Stimulated activated CD4-positive, alpha-beta T cell treated with anti-CD3 and anti-CD28 coated beads, Interleukin-12 subunit alpha, Interleukin-12 subunit beta, amount 100 ng/mL, for 4 hours (primary cell): ENCODE measurements around the gene BMPER.

Experiments used
- DNase-seq: peaks from one replicate; pipeline ENCODE4 v3.0.0-alpha.2; 2020

Gene BMPER

GRCh38 chr7:33973231-33974015 is 68.1 kb downstream of the BMPER start:
- DNase-seq, result no peak

- no peak for DNase-seq
These were observed 74.0 kb downstream of the BMPER start for GRCh38 chr7:33979300-33979806.

- DNase-seq, result no peak
These were observed 74.5 kb downstream of the BMPER start for GRCh38 chr7:33979807-33980355.

GRCh38 chr7:33981226-33981625 is 75.9 kb downstream of the BMPER start:
- DNase-seq, result no peak

GRCh38 chr7:33981671-33982424 is 76.5 kb downstream of the BMPER start:
- DNase-seq, result no peak

- DNase-seq, result no peak
These were observed 77.1 kb downstream of the BMPER start for GRCh38 chr7:33982425-33982786.

GRCh38 chr7:33986451-33986850 is 81.1 kb downstream of the BMPER start:
- DNase-seq, result no peak

- DNase-seq, result no peak
These were observed 81.9 kb downstream of the BMPER start for GRCh38 chr7:33986951-33987947.

GRCh38 chr7:33996899-33997298 is 91.6 kb downstream of the BMPER start:
- DNase-seq, result no peak

GRCh38 chr7:33998476-33998875 is 93.1 kb downstream of the BMPER start:
- no peak for DNase-seq

GRCh38 chr7:34011017-34011695 is 105.8 kb downstream of the BMPER start:
- no peak for DNase-seq

GRCh38 chr7:34011696-34012095 is 106.4 kb downstream of the BMPER start:
- DNase-seq, result no peak

- no peak for DNase-seq
These were observed 108.1 kb downstream of the BMPER start for GRCh38 chr7:34013421-34013820.

- no peak for DNase-seq
These were observed 110.3 kb downstream of the BMPER start for GRCh38 chr7:34015651-34016050.

- DNase-seq, result no peak
These were observed 111.5 kb downstream of the BMPER start for GRCh38 chr7:34016876-34017275.

GRCh38 chr7:34019301-34019790 is 114.0 kb downstream of the BMPER start:
- no peak for DNase-seq

GRCh38 chr7:34022626-34023025 is 117.3 kb downstream of the BMPER start:
- no peak for DNase-seq

- no peak for DNase-seq
These were observed 120.3 kb downstream of the BMPER start for GRCh38 chr7:34025600-34025999.

- no peak for DNase-seq
These were observed 121.3 kb downstream of the BMPER start for GRCh38 chr7:34026481-34027190.

GRCh38 chr7:34031156-34031555 is 125.8 kb downstream of the BMPER start:
- DNase-seq, result no peak

- no peak for DNase-seq
These were observed 129.4 kb downstream of the BMPER start for GRCh38 chr7:34034728-34035127.
